Measurements from ENCODE around the gene CBL. TPM values are rescaled to one million over a fixed set of nuclear protein-coding genes. Genes with fewer than 3 reads are reported as not detected.

CBL gene
- total and polyA plus RNA-seq, 10 of the 15 experiments (the other 5 are each of a cell fraction or from before 2014, with no cell fraction given) = 3.9 to 27.1 (median 9.5) TPM

- TF ChIP-seq E4F1 (IDR thresholded peaks at IDR 0.05; ENCODE audit: borderline replicate concordance, partially characterized antibody) = no peak
- no peak for TF ChIP-seq BCLAF1 (IDR thresholded peaks at IDR 0.05)
- TF ChIP-seq SMC3 (IDR thresholded peaks at IDR 0.05; ENCODE audit: borderline replicate concordance, low read length) = no peak
- no peak for TF ChIP-seq SKIL (IDR thresholded peaks at IDR 0.05; ENCODE audit: low read depth, poor library complexity, severe bottlenecking)
- TF ChIP-seq TBL1XR1 (IDR thresholded peaks at IDR 0.05; ENCODE audit: low read depth, low read length) = no peak
- no peak for TF ChIP-seq MEF2B (IDR thresholded peaks at IDR 0.05; ENCODE audit: partially characterized antibody, poor library complexity, severe bottlenecking)
- no peak for TF ChIP-seq TCF3 (IDR thresholded peaks at IDR 0.05; ENCODE audit: borderline replicate concordance, insufficient read depth, low read depth, low read length)
- no peak for TF ChIP-seq FOXK2 (IDR thresholded peaks at IDR 0.05)
These were observed 91.8 kb downstream of the CBL start (continued) for GRCh38 chr11:119297938-119298337.

All from GM12878 (cell line).